Hepatocyte (in vitro differentiated cells): ENCODE measurements around the gene TMEFF2.

Source experiments
- EZH2 ChIP-seq: fragments of 200-600 bp; sonication (generic); IDR thresholded peaks from 2 replicates; pipeline ENCODE4 v1.6.1; 2016; ENCODE audit warnings: antibody characterized with exemption, mild to moderate bottlenecking, borderline replicate concordance
- TF ChIP-seq, protein P1 (sequence below): fragments of 200-600 bp; sonication (generic); IDR thresholded peaks from 2 replicates; pipeline ENCODE4 v1.5.1; 2016; ENCODE audit warnings: antibody characterized with exemption, mild to moderate bottlenecking; ENCODE audit not compliant: poor library complexity

DNA sequence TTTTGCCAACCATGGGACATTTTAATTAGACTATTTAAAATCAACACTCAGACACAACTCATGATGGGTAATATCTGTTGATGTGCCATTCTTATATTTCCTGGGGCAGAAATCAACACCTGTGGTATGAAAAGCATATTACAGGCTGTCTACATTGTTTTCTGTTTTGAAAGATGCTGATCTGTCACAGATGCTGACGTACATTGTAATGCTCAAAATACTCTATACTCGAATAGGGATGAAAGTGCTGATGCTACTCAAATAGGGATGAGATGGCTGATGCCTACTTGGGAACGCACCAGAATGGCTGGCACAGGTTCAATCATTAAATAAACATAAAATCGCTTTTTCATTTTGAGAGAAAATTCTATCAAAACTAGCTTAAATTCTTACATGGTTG, 41.2 kb downstream of the TMEFF2 start:
- TF ChIP-seq, protein P1, sequence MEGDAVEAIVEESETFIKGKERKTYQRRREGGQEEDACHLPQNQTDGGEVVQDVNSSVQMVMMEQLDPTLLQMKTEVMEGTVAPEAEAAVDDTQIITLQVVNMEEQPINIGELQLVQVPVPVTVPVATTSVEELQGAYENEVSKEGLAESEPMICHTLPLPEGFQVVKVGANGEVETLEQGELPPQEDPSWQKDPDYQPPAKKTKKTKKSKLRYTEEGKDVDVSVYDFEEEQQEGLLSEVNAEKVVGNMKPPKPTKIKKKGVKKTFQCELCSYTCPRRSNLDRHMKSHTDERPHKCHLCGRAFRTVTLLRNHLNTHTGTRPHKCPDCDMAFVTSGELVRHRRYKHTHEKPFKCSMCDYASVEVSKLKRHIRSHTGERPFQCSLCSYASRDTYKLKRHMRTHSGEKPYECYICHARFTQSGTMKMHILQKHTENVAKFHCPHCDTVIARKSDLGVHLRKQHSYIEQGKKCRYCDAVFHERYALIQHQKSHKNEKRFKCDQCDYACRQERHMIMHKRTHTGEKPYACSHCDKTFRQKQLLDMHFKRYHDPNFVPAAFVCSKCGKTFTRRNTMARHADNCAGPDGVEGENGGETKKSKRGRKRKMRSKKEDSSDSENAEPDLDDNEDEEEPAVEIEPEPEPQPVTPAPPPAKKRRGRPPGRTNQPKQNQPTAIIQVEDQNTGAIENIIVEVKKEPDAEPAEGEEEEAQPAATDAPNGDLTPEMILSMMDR: no peak
- no peak for TF ChIP-seq EZH2
